Endothelial cell of umbilical vein (primary cell): ENCODE results near the gene TXNL4B.

Source experiments
- EZH2 ChIP-seq: IDR thresholded peaks from 2 replicates; pipeline ENCODE4 v1.6.1; 2012; ENCODE audit warnings: borderline replicate concordance, low read depth, mild to moderate bottlenecking, moderate library complexity, low read length, inconsistent platforms; ENCODE audit not compliant: severe bottlenecking
- JUN ChIP-seq: IDR thresholded peaks from 2 replicates; pipeline ENCODE4 v1.6.1; 2011; ENCODE audit warnings: borderline replicate concordance, low read depth; ENCODE audit not compliant: insufficient read length, insufficient read depth
- MAX ChIP-seq: IDR thresholded peaks from 2 replicates; pipeline ENCODE4 v1.6.1; 2011; ENCODE audit not compliant: insufficient read depth, insufficient read length
- POLR2A ChIP-seq: IDR thresholded peaks from 2 replicates; pipeline ENCODE4 v1.6.1; 2012; ENCODE audit warnings: low read depth, mild to moderate bottlenecking, control low read depth, low read length
- POLR2AphosphoS5 ChIP-seq: IDR thresholded peaks from 2 replicates; pipeline ENCODE4 v1.6.1; 2012; ENCODE audit warnings: low read depth, mild to moderate bottlenecking, control low read depth, low read length, moderate library complexity; ENCODE audit not compliant: insufficient read depth
- TF ChIP-seq, protein P1 (sequence below), 2 donors: IDR thresholded peaks; 1 replicate in 1 of 2; 2 replicates in 1 of 2; pipeline ENCODE4 v1.5.1; 2011; ENCODE audit warnings: low read length in 2 of 2, mild to moderate bottlenecking in 2 of 2, moderate library complexity in 2 of 2, control low read depth in 1 of 2, inconsistent platforms in 1 of 2, low read depth in 1 of 2; ENCODE audit not compliant: insufficient read depth in 1 of 2; ENCODE audit errors: extremely low read depth in 1 of 2

GRCh38 chr16:72128701-72129100, 35.3 kb upstream of the TXNL4B start:
- TF ChIP-seq POLR2AphosphoS5 (no peak), POLR2A (no peak), JUN (no peak), MAX (no peak), EZH2 (no peak)
- TF ChIP-seq, protein P1, sequence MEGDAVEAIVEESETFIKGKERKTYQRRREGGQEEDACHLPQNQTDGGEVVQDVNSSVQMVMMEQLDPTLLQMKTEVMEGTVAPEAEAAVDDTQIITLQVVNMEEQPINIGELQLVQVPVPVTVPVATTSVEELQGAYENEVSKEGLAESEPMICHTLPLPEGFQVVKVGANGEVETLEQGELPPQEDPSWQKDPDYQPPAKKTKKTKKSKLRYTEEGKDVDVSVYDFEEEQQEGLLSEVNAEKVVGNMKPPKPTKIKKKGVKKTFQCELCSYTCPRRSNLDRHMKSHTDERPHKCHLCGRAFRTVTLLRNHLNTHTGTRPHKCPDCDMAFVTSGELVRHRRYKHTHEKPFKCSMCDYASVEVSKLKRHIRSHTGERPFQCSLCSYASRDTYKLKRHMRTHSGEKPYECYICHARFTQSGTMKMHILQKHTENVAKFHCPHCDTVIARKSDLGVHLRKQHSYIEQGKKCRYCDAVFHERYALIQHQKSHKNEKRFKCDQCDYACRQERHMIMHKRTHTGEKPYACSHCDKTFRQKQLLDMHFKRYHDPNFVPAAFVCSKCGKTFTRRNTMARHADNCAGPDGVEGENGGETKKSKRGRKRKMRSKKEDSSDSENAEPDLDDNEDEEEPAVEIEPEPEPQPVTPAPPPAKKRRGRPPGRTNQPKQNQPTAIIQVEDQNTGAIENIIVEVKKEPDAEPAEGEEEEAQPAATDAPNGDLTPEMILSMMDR (IDR thresholded peaks at IDR 0.05; ENCODE audit: extremely low read depth in 1 of 2, insufficient read depth in 1 of 2, low read depth in 1 of 2, low read length in 2 of 2) = no peak
